Adipocyte (in vitro differentiated cells): ENCODE results near the gene DNAI4.
A peak's percentile ranks its signal among the peaks of the same experiment; 100 is the strongest.
"Not testable (repeated sequence)": the region's sequence is repeated elsewhere in the genome, so short reads cannot be mapped to it uniquely, and the experiment has no call there.

Experiments
- DNase-seq: peaks from one replicate; pipeline ENCODE4 v3.0.0-alpha.2; 2015; ENCODE audit warnings: low read depth
- H3K27me3 ChIP-seq: replicated peaks from 2 replicates; pipeline ENCODE4 v1.7.0; 2013; ENCODE audit warnings: mild to moderate bottlenecking, low read length, moderate library complexity; ENCODE audit not compliant: control insufficient read depth, insufficient read depth
- H3K36me3 ChIP-seq: 2 replicates; pipeline ENCODE4 v1.7.0; 2013; ENCODE audit warnings: low read length, mild to moderate bottlenecking, moderate library complexity; ENCODE audit not compliant: control insufficient read depth, insufficient read depth, severe bottlenecking
- H3K4me1 ChIP-seq: 2 replicates; pipeline ENCODE4 v1.7.0; 2013; ENCODE audit warnings: mild to moderate bottlenecking, low read length, moderate library complexity; ENCODE audit not compliant: control insufficient read depth, insufficient read depth
- H3K4me3 ChIP-seq: 2 replicates; pipeline ENCODE4 v1.7.0; 2013; ENCODE audit warnings: mild to moderate bottlenecking, low read length, moderate library complexity
- H3K9ac ChIP-seq: 2 replicates; pipeline ENCODE4 v1.7.0; 2013; ENCODE audit warnings: mild to moderate bottlenecking, low read length, moderate library complexity
- H3K9me3 ChIP-seq: 2 replicates; pipeline ENCODE4 v1.7.0; 2013; ENCODE audit warnings: mild to moderate bottlenecking, low read length, moderate library complexity; ENCODE audit not compliant: control insufficient read depth

Gene DNAI4

GRCh38 chr1:66924756-66925557 lies at the start of gene DNAI4, which contains the start of gene MIER1:
DNAI4 (minus strand) TSS chr1:66924856; CDS start chr1:66924831, 25 bp downstream.
MIER1 (plus strand) TSS chr1:66924990; CDS start chr1:66925029, 39 bp downstream.
- Histone ChIP-seq H3K4me3 (peak within 1 kb of the TSS; percentile 85), H3K4me1 (peaks cover 22% of the 10 kb centered on the region), H3K9ac (peak within 1 kb of the TSS; percentile 80), H3K27me3 (no peaks in the 10 kb centered on the region), H3K36me3 (no peaks in the 10 kb centered on the region), H3K9me3 (no peaks in the 10 kb centered on the region)
- peak; percentile 100 for DNase-seq

GRCh38 chr1:66968574-66968973 lies 43.9 kb upstream of the DNAI4 start:
- no peak overlapping the region for H3K4me3 ChIP-seq
- DNase-seq = peak; percentile 14
- H3K9me3 ChIP-seq = peaks cover 6% of the 10 kb centered on the region
- H3K4me1 ChIP-seq = no peaks in the 10 kb centered on the region
- H3K9ac ChIP-seq = no peak overlapping the region
- H3K36me3 ChIP-seq = peaks cover 77% of the 10 kb centered on the region
- no peaks in the 10 kb centered on the region for H3K27me3 ChIP-seq

- peaks cover 78% of the 10 kb centered on the region for H3K36me3 ChIP-seq
These were observed 41.7 kb upstream of the DNAI4 start for GRCh38 chr1:66966188-66966873.

GRCh38 chr1:66957938-66958337 lies 33.3 kb upstream of the DNAI4 start:
- H3K9ac ChIP-seq = no peak overlapping the region
- peaks cover 86% of the 10 kb centered on the region for H3K36me3 ChIP-seq
- H3K9me3 ChIP-seq = no peaks in the 10 kb centered on the region
- no peaks in the 10 kb centered on the region for H3K27me3 ChIP-seq
- H3K4me1 ChIP-seq = no peaks in the 10 kb centered on the region
- no peak overlapping the region for H3K4me3 ChIP-seq
- no peak for DNase-seq

More at GRCh38 chr1:66966188-66966873, 41.7 kb upstream of the DNAI4 start:
- not testable (repeated sequence) for DNase-seq, H3K4me1 ChIP-seq, H3K27me3 ChIP-seq, H3K9ac ChIP-seq, H3K9me3 ChIP-seq, H3K4me3 ChIP-seq

- peaks cover 85% of the 10 kb centered on the region for H3K36me3 ChIP-seq
These were observed 29.6 kb upstream of the DNAI4 start for GRCh38 chr1:66954208-66954607.

GRCh38 chr1:66951513-66951912 lies 26.9 kb upstream of the DNAI4 start:
- Histone ChIP-seq H3K27me3 (no peaks in the 10 kb centered on the region), H3K4me1 (peaks cover 12% of the 10 kb centered on the region), H3K4me3 (no peak overlapping the region), H3K36me3 (peaks cover 84% of the 10 kb centered on the region), H3K9me3 (no peaks in the 10 kb centered on the region), H3K9ac (no peak overlapping the region)
- DNase-seq = peak; percentile 52

More at GRCh38 chr1:66954208-66954607, 29.6 kb upstream of the DNAI4 start:
- DNase-seq = no peak
- no peaks in the 10 kb centered on the region for H3K9me3 ChIP-seq
- no peak overlapping the region for H3K4me3 ChIP-seq
- no peaks in the 10 kb centered on the region for H3K4me1 ChIP-seq
- H3K9ac ChIP-seq = no peak overlapping the region
- no peaks in the 10 kb centered on the region for H3K27me3 ChIP-seq

GRCh38 chr1:66947267-66947666 lies 22.6 kb upstream of the DNAI4 start:
- Histone ChIP-seq H3K9me3 (no peaks in the 10 kb centered on the region), H3K36me3 (peaks cover 67% of the 10 kb centered on the region), H3K9ac (no peak overlapping the region), H3K27me3 (no peaks in the 10 kb centered on the region), H3K4me3 (no peak overlapping the region), H3K4me1 (peaks cover 29% of the 10 kb centered on the region)
- no peak for DNase-seq

GRCh38 chr1:66945316-66945715 lies 20.7 kb upstream of the DNAI4 start:
- Histone ChIP-seq H3K9ac (no peak overlapping the region), H3K9me3 (no peaks in the 10 kb centered on the region), H3K4me3 (no peak overlapping the region), H3K36me3 (peaks cover 49% of the 10 kb centered on the region), H3K27me3 (no peaks in the 10 kb centered on the region), H3K4me1 (peaks cover 34% of the 10 kb centered on the region)
- DNase-seq = no peak

GRCh38 chr1:66944330-66945274 lies 19.9 kb upstream of the DNAI4 start:
- Histone ChIP-seq H3K9ac (peak overlapping the region; percentile 65), H3K4me3 (no peak overlapping the region), H3K9me3 (no peaks in the 10 kb centered on the region), H3K4me1 (peaks cover 34% of the 10 kb centered on the region), H3K36me3 (peaks cover 49% of the 10 kb centered on the region), H3K27me3 (no peaks in the 10 kb centered on the region)
- peak; percentile 79 for DNase-seq

- H3K4me1 ChIP-seq = peaks cover 42% of the 10 kb centered on the region
- H3K4me3 ChIP-seq = no peak overlapping the region
- H3K9me3 ChIP-seq = no peaks in the 10 kb centered on the region
- H3K9ac ChIP-seq = no peak overlapping the region
- H3K36me3 ChIP-seq = peaks cover 38% of the 10 kb centered on the region
- H3K27me3 ChIP-seq = no peaks in the 10 kb centered on the region
- no peak for DNase-seq
These were observed 18.8 kb upstream of the DNAI4 start for GRCh38 chr1:66943361-66943969.
